HepG2 (cell line): ENCODE measurements around the gene TEDC1. TPM values are rescaled to one million over a fixed set of nuclear protein-coding genes. Genes with fewer than 3 reads are reported as not detected.

Source experiments
- DPF2 ChIP-seq: sonication (generic); formaldehyde crosslinking; IDR thresholded peaks from 2 replicates; pipeline ENCODE4 v1.4.0; 2020; ENCODE audit warnings: mild to moderate bottlenecking, low read depth, missing genetic modification reagents, borderline replicate concordance
- DZIP1 ChIP-seq: sonication (generic); formaldehyde crosslinking; IDR thresholded peaks from 2 replicates; pipeline ENCODE4 v1.5.0; 2020; ENCODE audit warnings: mild to moderate bottlenecking, missing genetic modification reagents
- ELF4 ChIP-seq: sonication (generic); formaldehyde crosslinking; IDR thresholded peaks from 2 replicates; pipeline ENCODE4 v1.5.0; 2020; ENCODE audit warnings: missing genetic modification reagents, mild to moderate bottlenecking, moderate library complexity, borderline replicate concordance
- FLYWCH1 ChIP-seq: sonication (generic); formaldehyde crosslinking; IDR thresholded peaks from 2 replicates; pipeline ENCODE4 v1.8.1; 2023; ENCODE audit warnings: mild to moderate bottlenecking, missing genetic modification reagents
- GTF3A ChIP-seq: sonication (generic); formaldehyde crosslinking; conservative IDR thresholded peaks from 2 replicates; pipeline ENCODE4 v1.4.0; 2020; ENCODE audit warnings: mild to moderate bottlenecking, missing genetic modification reagents
- HMGXB4 ChIP-seq, 2 experiments: sonication (generic) in 1 of 2; formaldehyde crosslinking in 1 of 2; IDR thresholded peaks; 2 replicates each; pipeline versions ENCODE4 v1.4.0 to v1.6.1; 2018 to 2020; ENCODE audit warnings: missing genetic modification reagents in 2 of 2, borderline replicate concordance in 1 of 2, low read depth in 1 of 2, mild to moderate bottlenecking in 1 of 2, missing biosample characterization in 1 of 2
- KDM2A ChIP-seq: sonication (generic); formaldehyde crosslinking; IDR thresholded peaks from 2 replicates; pipeline ENCODE4 v1.4.0; 2020; ENCODE audit warnings: low read depth, missing genetic modification reagents, borderline replicate concordance
- MTF1 ChIP-seq: sonication (generic); formaldehyde crosslinking; IDR thresholded peaks from 2 replicates; pipeline ENCODE4 v1.5.0; 2020; ENCODE audit warnings: missing genetic modification reagents
- ONECUT2 ChIP-seq: sonication (generic); formaldehyde crosslinking; IDR thresholded peaks from 2 replicates; pipeline ENCODE4 v1.4.0; 2020; ENCODE audit warnings: missing genetic modification reagents
- SAP130 ChIP-seq: IDR thresholded peaks from 2 replicates; pipeline ENCODE4 v1.6.1; 2016; ENCODE audit warnings: low read depth
- SP5 ChIP-seq: IDR thresholded peaks from 2 replicates; pipeline ENCODE4 v1.6.1; 2016; ENCODE audit warnings: low read depth, borderline replicate concordance
- XRCC5 ChIP-seq: fragments of 200-400 bp; formaldehyde crosslinking; optimal IDR thresholded peaks from 2 replicates; pipeline ENCODE3; 2017; ENCODE audit warnings: mild to moderate bottlenecking, low read length
- ZNF577 ChIP-seq: sonication (generic); formaldehyde crosslinking; IDR thresholded peaks from 2 replicates; pipeline ENCODE4 v1.4.0; 2020; ENCODE audit warnings: mild to moderate bottlenecking, low read depth, missing genetic modification reagents, borderline replicate concordance
- ZNF724P ChIP-seq: sonication (generic); formaldehyde crosslinking; IDR thresholded peaks from 2 replicates; pipeline ENCODE4 v1.8.0; 2022; ENCODE audit warnings: missing genetic modification reagents, borderline replicate concordance
- ZNF777 ChIP-seq: sonication (generic); formaldehyde crosslinking; IDR thresholded peaks from 2 replicates; pipeline ENCODE4 v1.4.0; 2020; ENCODE audit warnings: missing genetic modification reagents
- ZNF782 ChIP-seq: sonication (generic); formaldehyde crosslinking; IDR thresholded peaks from 2 replicates; pipeline ENCODE4 v1.4.0; 2020; ENCODE audit warnings: missing genetic modification reagents, mild to moderate bottlenecking, borderline replicate concordance
- ZXDC ChIP-seq: sonication (generic); formaldehyde crosslinking; IDR thresholded peaks from 2 replicates; pipeline ENCODE4 v1.5.0; 2020; ENCODE audit warnings: mild to moderate bottlenecking, missing genetic modification reagents
- polyA plus RNA-seq, 8 experiments: library from polyadenylated mRNA; depleted of rRNA in 3 of 8; stranded (reverse) in 7 of 8; unstranded in 1 of 8; fragments of >200 nt; fragmentation: Illumina TruSeq in 4 of 8; extraction: Trizol in 4 of 8; gene quantifications; 2 replicates each; pipeline versions ENCODE4 v1.2.1 to v1.2.3, GENCODE V29; 2011 to 2016; ENCODE audit warnings: low read depth in 4 of 8, missing spikeins in 1 of 8, mixed read lengths in 1 of 8; ENCODE audit not compliant: insufficient read depth in 1 of 8
- total RNA-seq, 5 experiments: library from RNA; depleted of rRNA; stranded (reverse); fragments of >200 nt; fragmentation: Illumina TruSeq; extraction: Trizol; gene quantifications; 2 replicates each; pipeline ENCODE4 v1.2.3, GENCODE V29; 2016; ENCODE audit warnings: low read depth in 1 of 5
- TF ChIP-seq, protein P1 (sequence below): sonication (generic); formaldehyde crosslinking; IDR thresholded peaks from 2 replicates; pipeline ENCODE4 v1.4.0; 2020; ENCODE audit warnings: mild to moderate bottlenecking, missing genetic modification reagents
- TF ChIP-seq, protein P2 (sequence below): sonication (generic); formaldehyde crosslinking; IDR thresholded peaks from 2 replicates; pipeline ENCODE4 v1.4.0; 2020; ENCODE audit warnings: missing genetic modification reagents

Gene TEDC1
- total and polyA plus RNA-seq, 2 of the 13 experiments (the other 11 are each of a cell fraction or from before 2014, with no cell fraction given): 5.7 to 27.4 TPM

DNA sequence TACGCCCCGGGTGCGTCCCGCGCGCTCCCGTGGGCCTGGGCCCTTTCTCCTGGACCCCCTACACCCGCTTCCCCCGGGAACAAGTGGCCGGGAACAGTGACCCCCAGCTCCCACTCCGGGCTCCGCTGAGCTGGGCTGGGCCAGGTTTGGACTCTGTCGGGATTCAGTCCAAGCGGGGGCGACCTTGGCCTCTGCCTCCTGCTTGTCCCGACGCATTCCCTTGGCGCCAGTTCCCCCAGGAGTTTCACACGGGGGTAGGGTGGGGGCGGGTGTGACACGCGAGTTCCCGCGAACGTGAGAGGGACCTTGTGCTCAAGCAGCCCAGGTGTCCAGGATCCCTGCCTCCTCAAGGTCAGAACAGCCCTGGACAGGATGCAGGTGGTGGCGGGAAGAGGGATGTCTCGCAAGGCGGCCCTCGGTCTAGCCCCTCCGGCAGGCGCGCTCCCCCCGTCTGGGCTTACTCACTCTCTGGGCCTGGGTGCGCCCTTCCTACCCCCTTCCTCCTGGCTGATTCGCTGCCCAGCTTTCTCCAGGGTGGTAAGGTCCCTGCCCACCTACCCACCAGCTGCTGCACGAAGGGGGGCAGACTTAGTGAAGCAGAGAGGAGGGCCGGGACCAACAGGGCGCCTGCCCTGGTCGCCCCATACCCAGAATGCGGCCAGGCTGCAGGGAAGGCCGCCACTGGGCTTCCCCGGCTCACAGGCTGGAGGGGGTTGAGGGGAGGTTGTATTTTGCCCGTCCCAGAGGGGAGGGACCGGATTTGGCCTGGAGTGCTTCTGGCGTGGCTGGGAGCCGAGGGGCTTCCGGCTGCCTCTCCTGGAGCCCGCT lies 15.6 kb upstream of the TEDC1 start (continued):
- no peak for TF ChIP-seq FLYWCH1 (CRISPR knock-in tag)
- no peak for TF ChIP-seq ZNF577 (CRISPR knock-in tag)
- peak; percentile 2; the same call in 1 of the 2 replicates for TF ChIP-seq SAP130 (CRISPR knock-in tag)
- TF ChIP-seq GTF3A (CRISPR knock-in tag): 0 out of 2 replicates have a peak, but pooled peaks have one; percentile 43
- TF ChIP-seq ELF4 (CRISPR knock-in tag): no peak
- TF ChIP-seq MTF1 (CRISPR knock-in tag): no peak
- peak in 1 of 2 experiments; percentile 17; a peak in 1 of 4 replicates for TF ChIP-seq HMGXB4 (CRISPR knock-in tag; IDR thresholded peaks at IDR 0.05; ENCODE audit: borderline replicate concordance in 1 of 2, low read depth in 1 of 2)
- no peak; the same call in 1 of the 2 replicates for TF ChIP-seq SP5 (CRISPR knock-in tag)
- TF ChIP-seq, protein P1, sequence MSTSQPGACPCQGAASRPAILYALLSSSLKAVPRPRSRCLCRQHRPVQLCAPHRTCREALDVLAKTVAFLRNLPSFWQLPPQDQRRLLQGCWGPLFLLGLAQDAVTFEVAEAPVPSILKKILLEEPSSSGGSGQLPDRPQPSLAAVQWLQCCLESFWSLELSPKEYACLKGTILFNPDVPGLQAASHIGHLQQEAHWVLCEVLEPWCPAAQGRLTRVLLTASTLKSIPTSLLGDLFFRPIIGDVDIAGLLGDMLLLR (CRISPR knock-in tag): no peak
- TF ChIP-seq KDM2A (CRISPR knock-in tag): 0 out of 2 replicates have a peak, but pooled peaks have one; percentile 10
- TF ChIP-seq ONECUT2 (CRISPR knock-in tag): no peak
- TF ChIP-seq, protein P2, sequence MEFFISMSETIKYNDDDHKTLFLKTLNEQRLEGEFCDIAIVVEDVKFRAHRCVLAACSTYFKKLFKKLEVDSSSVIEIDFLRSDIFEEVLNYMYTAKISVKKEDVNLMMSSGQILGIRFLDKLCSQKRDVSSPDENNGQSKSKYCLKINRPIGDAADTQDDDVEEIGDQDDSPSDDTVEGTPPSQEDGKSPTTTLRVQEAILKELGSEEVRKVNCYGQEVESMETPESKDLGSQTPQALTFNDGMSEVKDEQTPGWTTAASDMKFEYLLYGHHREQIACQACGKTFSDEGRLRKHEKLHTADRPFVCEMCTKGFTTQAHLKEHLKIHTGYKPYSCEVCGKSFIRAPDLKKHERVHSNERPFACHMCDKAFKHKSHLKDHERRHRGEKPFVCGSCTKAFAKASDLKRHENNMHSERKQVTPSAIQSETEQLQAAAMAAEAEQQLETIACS (CRISPR knock-in tag): peak; percentile 24; the same call in 1 of the 2 replicates
- 0 out of 2 replicates have a peak, but pooled peaks have one; percentile 52 for TF ChIP-seq DPF2 (CRISPR knock-in tag)
- TF ChIP-seq ZNF777 (CRISPR knock-in tag): peak; percentile 34; the same call in 1 of the 2 replicates
- 0 out of 2 replicates have a peak, but pooled peaks have one; percentile 57 for TF ChIP-seq ZNF782 (CRISPR knock-in tag)
- no peak for TF ChIP-seq ZNF724P (CRISPR knock-in tag)
- no peak for TF ChIP-seq DZIP1 (CRISPR knock-in tag)
- no peak for TF ChIP-seq ZXDC
- peak; percentile 12 for TF ChIP-seq XRCC5
